ENCODE measurements around the gene CORO2B. TPM values are rescaled to one million over a fixed set of nuclear protein-coding genes. Genes with fewer than 3 reads are reported as not detected.

The CORO2B gene, protein sequence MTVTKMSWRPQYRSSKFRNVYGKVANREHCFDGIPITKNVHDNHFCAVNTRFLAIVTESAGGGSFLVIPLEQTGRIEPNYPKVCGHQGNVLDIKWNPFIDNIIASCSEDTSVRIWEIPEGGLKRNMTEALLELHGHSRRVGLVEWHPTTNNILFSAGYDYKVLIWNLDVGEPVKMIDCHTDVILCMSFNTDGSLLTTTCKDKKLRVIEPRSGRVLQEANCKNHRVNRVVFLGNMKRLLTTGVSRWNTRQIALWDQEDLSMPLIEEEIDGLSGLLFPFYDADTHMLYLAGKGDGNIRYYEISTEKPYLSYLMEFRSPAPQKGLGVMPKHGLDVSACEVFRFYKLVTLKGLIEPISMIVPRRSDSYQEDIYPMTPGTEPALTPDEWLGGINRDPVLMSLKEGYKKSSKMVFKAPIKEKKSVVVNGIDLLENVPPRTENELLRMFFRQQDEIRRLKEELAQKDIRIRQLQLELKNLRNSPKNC
- total RNA-seq (2016; rRNA removed; fragmentation: Illumina TruSeq; extraction: Trizol) (0.35 and 0.36 TPM in 2 replicates), polyA plus RNA-seq (2011; rRNA removed) (0.63 and 1.1 TPM in 2 replicates), polyA minus RNA-seq (2011; rRNA and poly(A)+ RNA removed; ENCODE audit: low replicate concordance) (1.3 TPM in 1 of 2 replicates, not detected in the other), Bru-seq, nascent RNA (percentile 24 among the genes with signal in this experiment), BruChase-seq, experiment 1, labeled RNA remaining after a 6-hour chase (percentile 27 among the genes with signal in this experiment), BruChase-seq, experiment 2, labeled RNA remaining after a 2-hour chase (percentile 25 among the genes with signal in this experiment)
- total RNA-seq (2016; cell fraction: cytosol; rRNA removed; fragmentation: Illumina TruSeq; extraction: Trizol; ENCODE audit: low read depth): 0.10 and 0.18 TPM in 2 replicates
- 0.22 and 0.28 TPM in 2 replicates for total RNA-seq (2016; cell fraction: insoluble cytoplasmic fraction; rRNA removed; fragmentation: Illumina TruSeq; extraction: Trizol)
- 0.28 and 0.34 TPM in 2 replicates for total RNA-seq (2016; cell fraction: membrane; rRNA removed; fragmentation: Illumina TruSeq; extraction: Trizol)
- 0.13 and 0.22 TPM in 2 replicates for total RNA-seq (2016; cell fraction: nucleus; rRNA removed; fragmentation: Illumina TruSeq; extraction: Trizol)
- polyA plus RNA-seq (2011; cell fraction: cytosol; rRNA removed): 0.58 and 0.64 TPM in 2 replicates
- 0.92 and 1.2 TPM in 2 replicates for polyA plus RNA-seq (2011; cell fraction: nucleus; rRNA removed)
- 0.15 and 0.16 TPM in 2 replicates for polyA plus RNA-seq (2012)
- polyA plus RNA-seq (2016; cell fraction: cytosol; fragmentation: Illumina TruSeq; extraction: Trizol; ENCODE audit: low read depth): 0.09 and 0.12 TPM in 2 replicates
- polyA plus RNA-seq (2016; cell fraction: insoluble cytoplasmic fraction; fragmentation: Illumina TruSeq; extraction: Trizol; ENCODE audit: low read depth): 0.51 and 0.85 TPM in 2 replicates
- polyA plus RNA-seq (2016; cell fraction: membrane; fragmentation: Illumina TruSeq; extraction: Trizol; ENCODE audit: low read depth): 0.43 and 0.52 TPM in 2 replicates
- polyA plus RNA-seq (2016; cell fraction: nucleus; fragmentation: Illumina TruSeq; extraction: Trizol; ENCODE audit: insufficient read depth, low read depth): 0.27 and 0.31 TPM in 2 replicates
- 0.62 and 0.69 TPM in 2 replicates for polyA minus RNA-seq (2011; cell fraction: cytosol; rRNA and poly(A)+ RNA removed)
- 0.13 and 0.25 TPM in 2 replicates for polyA minus RNA-seq (2011; cell fraction: nucleus; rRNA and poly(A)+ RNA removed)
- long read RNA-seq, experiment 1: 0 reads
- long read RNA-seq, experiment 2, partial matches to known transcripts: 0 of 2 reads
- long read RNA-seq, experiment 2, other reads (novel, unspliced or antisense): 2 of 2 reads

DNA sequence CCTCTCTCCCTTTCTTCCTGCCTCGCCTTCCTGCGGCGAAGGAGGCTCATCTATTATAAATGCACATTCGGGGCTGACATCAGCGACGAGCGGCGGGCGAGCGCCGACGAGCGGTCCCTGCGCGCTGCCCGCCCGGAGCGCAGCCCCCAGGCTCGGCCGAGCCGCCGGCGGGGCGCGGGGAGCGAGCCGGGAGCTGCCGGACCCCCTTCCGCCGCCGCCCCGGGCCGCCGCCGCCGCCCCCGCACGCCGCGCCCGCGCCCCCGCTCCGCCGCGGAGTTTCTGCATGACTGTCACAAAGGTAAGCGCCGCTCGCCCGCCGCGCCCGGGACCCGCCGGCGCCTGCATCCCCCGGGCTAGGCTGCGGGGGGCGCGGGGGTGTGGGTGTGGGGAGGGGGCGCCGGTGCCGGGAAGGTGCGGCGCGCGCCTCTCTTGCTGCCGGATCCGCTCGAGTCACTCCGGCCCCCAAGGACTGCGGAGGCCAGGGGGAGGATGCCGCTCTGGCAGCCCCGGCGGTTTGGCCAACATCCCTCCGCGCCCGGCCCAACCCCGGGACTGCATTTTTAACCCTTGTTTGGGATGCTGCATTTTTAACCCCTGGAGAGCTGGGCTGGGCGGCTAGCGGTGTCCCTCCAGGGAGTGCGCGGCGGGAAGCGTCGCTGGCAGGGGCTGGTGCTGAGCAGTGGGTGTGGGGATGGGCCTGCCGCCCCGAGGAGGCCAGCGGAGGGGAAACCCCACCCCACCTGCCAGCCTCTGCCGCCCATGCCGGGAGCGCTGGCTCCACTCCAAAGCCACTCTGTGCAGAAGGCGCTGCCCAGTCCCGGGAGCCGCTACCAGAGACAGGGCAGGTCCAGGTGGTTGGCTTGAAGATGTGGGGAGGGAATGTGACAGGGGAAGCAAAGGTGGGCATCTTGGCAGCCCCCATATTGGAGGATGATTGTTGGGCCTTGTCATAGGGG, at the start of gene CORO2B:
CORO2B (plus strand) TSS at position 14 of the 956 bp plus-strand sequence; CDS start at position 284, 270 bp downstream.
- no TSS peak for BruUV-seq (replicated peaks)
- CTCF ChIA-PET (ENCODE audit: low intra/inter-chr PET ratio, low total read pairs): no interaction called here
- TF ChIP-seq, protein P1, sequence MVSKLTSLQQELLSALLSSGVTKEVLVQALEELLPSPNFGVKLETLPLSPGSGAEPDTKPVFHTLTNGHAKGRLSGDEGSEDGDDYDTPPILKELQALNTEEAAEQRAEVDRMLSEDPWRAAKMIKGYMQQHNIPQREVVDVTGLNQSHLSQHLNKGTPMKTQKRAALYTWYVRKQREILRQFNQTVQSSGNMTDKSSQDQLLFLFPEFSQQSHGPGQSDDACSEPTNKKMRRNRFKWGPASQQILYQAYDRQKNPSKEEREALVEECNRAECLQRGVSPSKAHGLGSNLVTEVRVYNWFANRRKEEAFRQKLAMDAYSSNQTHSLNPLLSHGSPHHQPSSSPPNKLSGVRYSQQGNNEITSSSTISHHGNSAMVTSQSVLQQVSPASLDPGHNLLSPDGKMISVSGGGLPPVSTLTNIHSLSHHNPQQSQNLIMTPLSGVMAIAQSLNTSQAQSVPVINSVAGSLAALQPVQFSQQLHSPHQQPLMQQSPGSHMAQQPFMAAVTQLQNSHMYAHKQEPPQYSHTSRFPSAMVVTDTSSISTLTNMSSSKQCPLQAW (CRISPR knock-in tag; IDR thresholded peaks at IDR 0.05): no peak
- TF ChIP-seq ZNF652 (CRISPR knock-in tag; IDR thresholded peaks at IDR 0.05; ENCODE audit: borderline replicate concordance, low read depth) (peak; percentile 69), STAT5B (CRISPR knock-in tag; IDR thresholded peaks at IDR 0.05) (no peak), ARNTL (CRISPR knock-in tag; IDR thresholded peaks at IDR 0.05) (no peak), LCORL (IDR thresholded peaks at IDR 0.05) (no peak), LCORL (CRISPR knock-in tag; IDR thresholded peaks at IDR 0.05) (no peak), MAFF (IDR thresholded peaks at IDR 0.05; ENCODE audit: low read depth, low read length) (no peak)
- TF ChIP-seq, protein P2, sequence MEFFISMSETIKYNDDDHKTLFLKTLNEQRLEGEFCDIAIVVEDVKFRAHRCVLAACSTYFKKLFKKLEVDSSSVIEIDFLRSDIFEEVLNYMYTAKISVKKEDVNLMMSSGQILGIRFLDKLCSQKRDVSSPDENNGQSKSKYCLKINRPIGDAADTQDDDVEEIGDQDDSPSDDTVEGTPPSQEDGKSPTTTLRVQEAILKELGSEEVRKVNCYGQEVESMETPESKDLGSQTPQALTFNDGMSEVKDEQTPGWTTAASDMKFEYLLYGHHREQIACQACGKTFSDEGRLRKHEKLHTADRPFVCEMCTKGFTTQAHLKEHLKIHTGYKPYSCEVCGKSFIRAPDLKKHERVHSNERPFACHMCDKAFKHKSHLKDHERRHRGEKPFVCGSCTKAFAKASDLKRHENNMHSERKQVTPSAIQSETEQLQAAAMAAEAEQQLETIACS (CRISPR knock-in tag; IDR thresholded peaks at IDR 0.05): no peak
- TF ChIP-seq, protein P3, sequence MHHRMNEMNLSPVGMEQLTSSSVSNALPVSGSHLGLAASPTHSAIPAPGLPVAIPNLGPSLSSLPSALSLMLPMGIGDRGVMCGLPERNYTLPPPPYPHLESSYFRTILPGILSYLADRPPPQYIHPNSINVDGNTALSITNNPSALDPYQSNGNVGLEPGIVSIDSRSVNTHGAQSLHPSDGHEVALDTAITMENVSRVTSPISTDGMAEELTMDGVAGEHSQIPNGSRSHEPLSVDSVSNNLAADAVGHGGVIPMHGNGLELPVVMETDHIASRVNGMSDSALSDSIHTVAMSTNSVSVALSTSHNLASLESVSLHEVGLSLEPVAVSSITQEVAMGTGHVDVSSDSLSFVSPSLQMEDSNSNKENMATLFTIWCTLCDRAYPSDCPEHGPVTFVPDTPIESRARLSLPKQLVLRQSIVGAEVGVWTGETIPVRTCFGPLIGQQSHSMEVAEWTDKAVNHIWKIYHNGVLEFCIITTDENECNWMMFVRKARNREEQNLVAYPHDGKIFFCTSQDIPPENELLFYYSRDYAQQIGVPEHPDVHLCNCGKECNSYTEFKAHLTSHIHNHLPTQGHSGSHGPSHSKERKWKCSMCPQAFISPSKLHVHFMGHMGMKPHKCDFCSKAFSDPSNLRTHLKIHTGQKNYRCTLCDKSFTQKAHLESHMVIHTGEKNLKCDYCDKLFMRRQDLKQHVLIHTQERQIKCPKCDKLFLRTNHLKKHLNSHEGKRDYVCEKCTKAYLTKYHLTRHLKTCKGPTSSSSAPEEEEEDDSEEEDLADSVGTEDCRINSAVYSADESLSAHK (CRISPR knock-in tag; IDR thresholded peaks at IDR 0.05; ENCODE audit: borderline replicate concordance): no peak

More for the DNA sequence above, at the start of gene CORO2B:
- DNase-seq (ENCODE audit: low spot score) (no peak), FAIRE-seq (no peak), ATAC-seq (no peak)
- no peaks in the 10 kb centered on the region for H3K79me2 ChIP-seq (ENCODE audit: insufficient read depth, low read length)
- in situ Hi-C loops (cut with HindIII; ENCODE audit: extremely low pct_ligation_motif_present, low pct_unique_long_range_greater_than_20kb) (no loop called here), intact Hi-C loops (cut with micrococcal nuclease; ENCODE audit: unreplicated experiment) (no loop called here)
- no peak within 1 kb of the TSS for H2AFZ ChIP-seq (ENCODE audit: low read length)
- H3K36me3 ChIP-seq (replicated peaks in 1 of 2; ENCODE audit: control insufficient read depth in 1 of 2, insufficient read depth in 2 of 2, low read length in 2 of 2): no peaks in the 10 kb centered on the region
- peak within 1 kb of the TSS; percentile 16 to 58 (median 33); a peak in 4 of 6 replicates for H3K4me3 ChIP-seq (replicated peaks in 1 of 3; ENCODE audit: insufficient read depth in 1 of 3, low read depth in 2 of 3, low read length in 3 of 3)
- 20% methylated on average over 11 of the region's 95 CpGs for WGBS (ENCODE audit: low lambda C conversion rate)
- peaks cover 10 to 59% of the 10 kb centered on the region in 2 experiments for H3K27me3 ChIP-seq (ENCODE audit: control insufficient read depth in 1 of 2, insufficient read depth in 2 of 2, low read length in 2 of 2)
- no peak within 1 kb of the TSS for H3K9ac ChIP-seq (ENCODE audit: insufficient read depth, low read depth, low read length)
- H3K9me3 ChIP-seq (ENCODE audit: low read length): no peaks in the 10 kb centered on the region
- POLR2A ChIA-PET: no interaction called here
- H3K4me2 ChIP-seq (ENCODE audit: low read depth, low read length): peak within 1 kb of the TSS; percentile 53
- peaks cover 29% of the 10 kb centered on the region for H3K4me1 ChIP-seq (ENCODE audit: insufficient read depth, low read length)
- no peak within 1 kb of the TSS for H3K27ac ChIP-seq (ENCODE audit: extremely low read length, insufficient read depth, low read length)
- no peaks in the 10 kb centered on the region for H4K20me1 ChIP-seq (ENCODE audit: insufficient read depth, low read length)

Measured in HepG2 (cell line).